ENCODE results near the gene DSEL. TPM values are rescaled to one million over a fixed set of nuclear protein-coding genes. Genes with fewer than 3 reads are reported as not detected.

DSEL gene
- total and polyA plus RNA-seq, 2 donors (not counting 1 experiment from before 2014, with no cell fraction given) = 60.3 to 157 TPM

GRCh38 chr18:67485655-67486054 is 30.9 kb downstream of the DSEL start:
- Histone ChIP-seq H4K20me1 (ENCODE audit: control insufficient read depth, extremely low read depth, insufficient read depth, low read length) (no peaks in the 10 kb centered on the region), H3K4me3 (replicated peaks in 1 of 4; ENCODE audit: control extremely low read depth in 1 of 4, insufficient read depth in 1 of 4, low read depth in 3 of 4, low read length in 4 of 4) (no peak overlapping the region), H3K36me3 (ENCODE audit: control insufficient read depth, insufficient read depth, low read length) (no peaks in the 10 kb centered on the region), H3K27me3 (ENCODE audit: control insufficient read depth, insufficient read depth, low read length) (no peaks in the 10 kb centered on the region), H2AFZ (ENCODE audit: low read length) (no peak overlapping the region), H3K27ac (ENCODE audit: insufficient read depth, low read length) (no peak overlapping the region), H3K9ac (ENCODE audit: insufficient read depth, low read length) (no peak overlapping the region), H3K9me3 (ENCODE audit: control insufficient read depth, insufficient read depth, low read depth, low read length) (no peaks in the 10 kb centered on the region), H3K4me2 (ENCODE audit: extremely low read depth, insufficient read depth, low read length) (no peak overlapping the region), H3K79me2 (ENCODE audit: control insufficient read depth, insufficient read depth, low read length) (no peaks in the 10 kb centered on the region), H3K4me1 (ENCODE audit: control insufficient read depth, extremely low read depth, insufficient read depth, low read length) (no peaks in the 10 kb centered on the region)
- TF ChIP-seq CTCF (conservative IDR thresholded peaks at IDR 0.05 in 1 of 2, IDR thresholded peaks at IDR 0.05 in 1 of 2; ENCODE audit: low read depth in 1 of 2, low read length in 2 of 2) = no peak
- TF ChIP-seq EZH2 (IDR thresholded peaks at IDR 0.05; ENCODE audit: low read length, missing control alignments) = no peak
- DNase-seq (ENCODE audit: low read depth in 2 of 2) = no peak

GRCh38 chr18:67484458-67484857 is 32.1 kb downstream of the DSEL start:
- no peak overlapping the region for H3K4me2 ChIP-seq (ENCODE audit: extremely low read depth, insufficient read depth, low read length)
- H3K4me3 ChIP-seq (replicated peaks in 1 of 4; ENCODE audit: control extremely low read depth in 1 of 4, insufficient read depth in 1 of 4, low read depth in 3 of 4, low read length in 4 of 4) = no peak overlapping the region
- H3K9me3 ChIP-seq (ENCODE audit: control insufficient read depth, insufficient read depth, low read depth, low read length) = no peaks in the 10 kb centered on the region
- no peak for TF ChIP-seq EZH2 (IDR thresholded peaks at IDR 0.05; ENCODE audit: low read length, missing control alignments)
- no peak for TF ChIP-seq CTCF (conservative IDR thresholded peaks at IDR 0.05 in 1 of 2, IDR thresholded peaks at IDR 0.05 in 1 of 2; ENCODE audit: low read depth in 1 of 2, low read length in 2 of 2)
- H4K20me1 ChIP-seq (ENCODE audit: control insufficient read depth, extremely low read depth, insufficient read depth, low read length) = no peaks in the 10 kb centered on the region
- no peaks in the 10 kb centered on the region for H3K27me3 ChIP-seq (ENCODE audit: control insufficient read depth, insufficient read depth, low read length)
- H3K9ac ChIP-seq (ENCODE audit: insufficient read depth, low read length) = no peak overlapping the region
- H3K36me3 ChIP-seq (ENCODE audit: control insufficient read depth, insufficient read depth, low read length) = no peaks in the 10 kb centered on the region
- no peak overlapping the region for H3K27ac ChIP-seq (ENCODE audit: insufficient read depth, low read length)
- H3K4me1 ChIP-seq (ENCODE audit: control insufficient read depth, extremely low read depth, insufficient read depth, low read length) = no peaks in the 10 kb centered on the region
- no peak overlapping the region for H2AFZ ChIP-seq (ENCODE audit: low read length)
- DNase-seq (ENCODE audit: low read depth in 2 of 2) = no peak
- H3K79me2 ChIP-seq (ENCODE audit: control insufficient read depth, insufficient read depth, low read length) = no peaks in the 10 kb centered on the region

- TF ChIP-seq EZH2 (IDR thresholded peaks at IDR 0.05; ENCODE audit: low read length, missing control alignments) = no peak
- no peak for TF ChIP-seq CTCF (conservative IDR thresholded peaks at IDR 0.05 in 1 of 2, IDR thresholded peaks at IDR 0.05 in 1 of 2; ENCODE audit: low read depth in 1 of 2, low read length in 2 of 2)
- no peak overlapping the region for H3K4me2 ChIP-seq (ENCODE audit: extremely low read depth, insufficient read depth, low read length)
These were observed 32.6 kb downstream of the DSEL start for GRCh38 chr18:67483952-67484351.

More at GRCh38 chr18:67483952-67484351, 32.6 kb downstream of the DSEL start:
- no peak overlapping the region for H3K9ac ChIP-seq (ENCODE audit: insufficient read depth, low read length)
- no peaks in the 10 kb centered on the region for H3K36me3 ChIP-seq (ENCODE audit: control insufficient read depth, insufficient read depth, low read length)
- H3K4me3 ChIP-seq (replicated peaks in 1 of 4; ENCODE audit: control extremely low read depth in 1 of 4, insufficient read depth in 1 of 4, low read depth in 3 of 4, low read length in 4 of 4) = no peak overlapping the region
- H3K27ac ChIP-seq (ENCODE audit: insufficient read depth, low read length) = no peak overlapping the region
- H3K27me3 ChIP-seq (ENCODE audit: control insufficient read depth, insufficient read depth, low read length) = no peaks in the 10 kb centered on the region
- H3K79me2 ChIP-seq (ENCODE audit: control insufficient read depth, insufficient read depth, low read length) = no peaks in the 10 kb centered on the region
- H3K9me3 ChIP-seq (ENCODE audit: control insufficient read depth, insufficient read depth, low read depth, low read length) = no peaks in the 10 kb centered on the region
- H4K20me1 ChIP-seq (ENCODE audit: control insufficient read depth, extremely low read depth, insufficient read depth, low read length) = no peaks in the 10 kb centered on the region
- H3K4me1 ChIP-seq (ENCODE audit: control insufficient read depth, extremely low read depth, insufficient read depth, low read length) = no peaks in the 10 kb centered on the region
- H2AFZ ChIP-seq (ENCODE audit: low read length) = no peak overlapping the region
- no peak for DNase-seq (ENCODE audit: low read depth in 2 of 2)

All from fibroblast of lung (primary cell).